GM12801 (cell line): ENCODE measurements around the gene HEXIM2.

Source experiments
- CTCF ChIP-seq: IDR thresholded peaks from one replicate; pipeline ENCODE4 v1.5.1; 2011; ENCODE audit warnings: control low read depth; ENCODE audit not compliant: insufficient read length; ENCODE audit errors: extremely low read depth

The HEXIM2 gene

GRCh38 chr17:45161288-45162024 is at the start of gene HEXIM2:
HEXIM2 (plus strand) TSS chr17:45161875; CDS start chr17:45162794, 919 bp downstream.
- TF ChIP-seq CTCF, result no peak

- no peak for TF ChIP-seq CTCF
Measured at GRCh38 chr17:45112559-45113423, 48.9 kb upstream of the HEXIM2 start.

- no peak for TF ChIP-seq CTCF
Measured at GRCh38 chr17:45113424-45113754, 48.3 kb upstream of the HEXIM2 start.

- TF ChIP-seq CTCF, result no peak
Measured at GRCh38 chr17:45114117-45114932, 47.4 kb upstream of the HEXIM2 start.

GRCh38 chr17:45115015-45115625 is 46.6 kb upstream of the HEXIM2 start:
- TF ChIP-seq CTCF, result no peak

- TF ChIP-seq CTCF, result no peak
Measured at GRCh38 chr17:45115871-45116270, 45.8 kb upstream of the HEXIM2 start.
